Measurements from ENCODE around the gene PDX1. TPM values are rescaled to one million over a fixed set of nuclear protein-coding genes. Genes with fewer than 3 reads are reported as not detected.

PDX1 gene
- total and polyA plus RNA-seq, 2 of the 13 experiments (the other 11 are each of a cell fraction or from before 2014, with no cell fraction given): 0.07 TPM; not detected in 1

DNA sequence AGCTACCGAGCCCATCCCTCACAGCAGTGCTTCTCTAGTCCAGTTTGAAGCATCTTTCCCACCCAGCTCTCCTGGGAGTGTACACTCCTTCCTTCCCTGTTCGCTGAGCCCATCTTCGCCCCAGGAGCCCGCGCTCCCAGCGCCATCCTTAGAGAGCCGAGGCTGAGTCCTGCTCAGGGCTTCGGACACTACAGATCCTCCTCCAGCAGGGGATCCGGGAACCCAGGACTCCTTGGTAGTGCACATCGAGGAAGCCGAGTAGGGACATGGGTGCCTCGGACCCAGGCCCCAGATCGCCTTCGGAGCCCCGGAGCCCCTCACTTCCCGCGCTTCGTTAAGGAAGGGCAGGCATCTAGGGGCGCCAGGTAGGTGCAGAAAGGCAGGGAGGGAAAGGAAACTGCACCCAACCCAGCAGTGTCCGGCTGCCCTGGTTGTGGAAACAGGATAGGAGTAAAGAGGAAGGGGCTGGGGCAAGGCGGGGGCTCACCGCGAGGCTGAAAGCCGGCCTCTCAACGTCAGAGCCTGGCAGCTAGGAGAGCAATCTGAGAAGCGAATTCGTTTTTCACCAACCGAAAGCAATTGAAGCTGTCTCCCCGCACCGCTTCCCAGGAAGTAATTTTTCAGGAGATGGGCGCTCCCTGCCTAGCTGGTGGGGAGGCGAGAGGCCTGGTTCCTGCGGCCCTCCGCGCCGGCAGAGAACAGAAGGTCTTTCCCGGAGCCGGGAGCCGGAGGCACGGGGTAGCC lies 1.0 kb downstream of the PDX1 start:
- intact Hi-C loops (cut with micrococcal nuclease; ENCODE audit: unreplicated experiment): loop anchor here (2.0 kb wide), 1 partner anchor 40 kb away; no protein-coding TSS in a partner anchor
- peak overlapping the region; percentile 35 to 68 (median 45) for H3K4me3 ChIP-seq (replicated peaks in 1 of 3; ENCODE audit: insufficient read depth in 1 of 3, low read depth in 2 of 3, low read length in 3 of 3)
- CTCF ChIA-PET (ENCODE audit: low intra/inter-chr PET ratio, low total read pairs): no interaction called here
- TF ChIP-seq, protein P1, sequence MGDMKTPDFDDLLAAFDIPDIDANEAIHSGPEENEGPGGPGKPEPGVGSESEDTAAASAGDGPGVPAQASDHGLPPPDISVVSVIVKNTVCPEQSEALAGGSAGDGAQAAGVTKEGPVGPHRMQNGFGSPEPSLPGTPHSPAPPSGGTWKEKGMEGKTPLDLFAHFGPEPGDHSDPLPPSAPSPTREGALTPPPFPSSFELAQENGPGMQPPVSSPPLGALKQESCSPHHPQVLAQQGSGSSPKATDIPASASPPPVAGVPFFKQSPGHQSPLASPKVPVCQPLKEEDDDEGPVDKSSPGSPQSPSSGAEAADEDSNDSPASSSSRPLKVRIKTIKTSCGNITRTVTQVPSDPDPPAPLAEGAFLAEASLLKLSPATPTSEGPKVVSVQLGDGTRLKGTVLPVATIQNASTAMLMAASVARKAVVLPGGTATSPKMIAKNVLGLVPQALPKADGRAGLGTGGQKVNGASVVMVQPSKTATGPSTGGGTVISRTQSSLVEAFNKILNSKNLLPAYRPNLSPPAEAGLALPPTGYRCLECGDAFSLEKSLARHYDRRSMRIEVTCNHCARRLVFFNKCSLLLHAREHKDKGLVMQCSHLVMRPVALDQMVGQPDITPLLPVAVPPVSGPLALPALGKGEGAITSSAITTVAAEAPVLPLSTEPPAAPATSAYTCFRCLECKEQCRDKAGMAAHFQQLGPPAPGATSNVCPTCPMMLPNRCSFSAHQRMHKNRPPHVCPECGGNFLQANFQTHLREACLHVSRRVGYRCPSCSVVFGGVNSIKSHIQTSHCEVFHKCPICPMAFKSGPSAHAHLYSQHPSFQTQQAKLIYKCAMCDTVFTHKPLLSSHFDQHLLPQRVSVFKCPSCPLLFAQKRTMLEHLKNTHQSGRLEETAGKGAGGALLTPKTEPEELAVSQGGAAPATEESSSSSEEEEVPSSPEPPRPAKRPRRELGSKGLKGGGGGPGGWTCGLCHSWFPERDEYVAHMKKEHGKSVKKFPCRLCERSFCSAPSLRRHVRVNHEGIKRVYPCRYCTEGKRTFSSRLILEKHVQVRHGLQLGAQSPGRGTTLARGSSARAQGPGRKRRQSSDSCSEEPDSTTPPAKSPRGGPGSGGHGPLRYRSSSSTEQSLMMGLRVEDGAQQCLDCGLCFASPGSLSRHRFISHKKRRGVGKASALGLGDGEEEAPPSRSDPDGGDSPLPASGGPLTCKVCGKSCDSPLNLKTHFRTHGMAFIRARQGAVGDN (CRISPR knock-in tag; IDR thresholded peaks at IDR 0.05): peak; percentile 38; the same call in 1 of the 2 replicates
- TF ChIP-seq, protein P2, sequence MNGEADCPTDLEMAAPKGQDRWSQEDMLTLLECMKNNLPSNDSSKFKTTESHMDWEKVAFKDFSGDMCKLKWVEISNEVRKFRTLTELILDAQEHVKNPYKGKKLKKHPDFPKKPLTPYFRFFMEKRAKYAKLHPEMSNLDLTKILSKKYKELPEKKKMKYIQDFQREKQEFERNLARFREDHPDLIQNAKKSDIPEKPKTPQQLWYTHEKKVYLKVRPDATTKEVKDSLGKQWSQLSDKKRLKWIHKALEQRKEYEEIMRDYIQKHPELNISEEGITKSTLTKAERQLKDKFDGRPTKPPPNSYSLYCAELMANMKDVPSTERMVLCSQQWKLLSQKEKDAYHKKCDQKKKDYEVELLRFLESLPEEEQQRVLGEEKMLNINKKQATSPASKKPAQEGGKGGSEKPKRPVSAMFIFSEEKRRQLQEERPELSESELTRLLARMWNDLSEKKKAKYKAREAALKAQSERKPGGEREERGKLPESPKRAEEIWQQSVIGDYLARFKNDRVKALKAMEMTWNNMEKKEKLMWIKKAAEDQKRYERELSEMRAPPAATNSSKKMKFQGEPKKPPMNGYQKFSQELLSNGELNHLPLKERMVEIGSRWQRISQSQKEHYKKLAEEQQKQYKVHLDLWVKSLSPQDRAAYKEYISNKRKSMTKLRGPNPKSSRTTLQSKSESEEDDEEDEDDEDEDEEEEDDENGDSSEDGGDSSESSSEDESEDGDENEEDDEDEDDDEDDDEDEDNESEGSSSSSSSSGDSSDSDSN (CRISPR knock-in tag; IDR thresholded peaks at IDR 0.05): peak; percentile 28; the same call in 1 of the 2 replicates
- TF ChIP-seq PHF8 (CRISPR knock-in tag; IDR thresholded peaks at IDR 0.05) (peak; percentile 24; the same call in 1 of the 2 replicates), ZFY (CRISPR knock-in tag; IDR thresholded peaks at IDR 0.05) (peak; percentile 27; the same call in 1 of the 2 replicates), ELF3 (CRISPR knock-in tag; IDR thresholded peaks at IDR 0.05) (no peak), ZNF10 (CRISPR knock-in tag; IDR thresholded peaks at IDR 0.05; ENCODE audit: borderline replicate concordance, low read depth) (no peak), JUNB (CRISPR knock-in tag; IDR thresholded peaks at IDR 0.05; ENCODE audit: borderline replicate concordance) (no peak), RBAK (CRISPR knock-in tag; IDR thresholded peaks at IDR 0.05) (no peak), ZNF777 (CRISPR knock-in tag; IDR thresholded peaks at IDR 0.05) (peak; percentile 27; the same call in 1 of the 2 replicates), ZNF501 (CRISPR knock-in tag; IDR thresholded peaks at IDR 0.05) (peak; percentile 12; the same call in 1 of the 2 replicates), MATR3 (CRISPR knock-in tag; IDR thresholded peaks at IDR 0.05) (no peak)
- TF ChIP-seq, protein P3, sequence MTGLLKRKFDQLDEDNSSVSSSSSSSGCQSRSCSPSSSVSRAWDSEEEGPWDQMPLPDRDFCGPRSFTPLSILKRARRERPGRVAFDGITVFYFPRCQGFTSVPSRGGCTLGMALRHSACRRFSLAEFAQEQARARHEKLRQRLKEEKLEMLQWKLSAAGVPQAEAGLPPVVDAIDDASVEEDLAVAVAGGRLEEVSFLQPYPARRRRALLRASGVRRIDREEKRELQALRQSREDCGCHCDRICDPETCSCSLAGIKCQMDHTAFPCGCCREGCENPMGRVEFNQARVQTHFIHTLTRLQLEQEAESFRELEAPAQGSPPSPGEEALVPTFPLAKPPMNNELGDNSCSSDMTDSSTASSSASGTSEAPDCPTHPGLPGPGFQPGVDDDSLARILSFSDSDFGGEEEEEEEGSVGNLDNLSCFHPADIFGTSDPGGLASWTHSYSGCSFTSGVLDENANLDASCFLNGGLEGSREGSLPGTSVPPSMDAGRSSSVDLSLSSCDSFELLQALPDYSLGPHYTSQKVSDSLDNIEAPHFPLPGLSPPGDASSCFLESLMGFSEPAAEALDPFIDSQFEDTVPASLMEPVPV (CRISPR knock-in tag; IDR thresholded peaks at IDR 0.05): no peak
- TF ChIP-seq, protein P4, sequence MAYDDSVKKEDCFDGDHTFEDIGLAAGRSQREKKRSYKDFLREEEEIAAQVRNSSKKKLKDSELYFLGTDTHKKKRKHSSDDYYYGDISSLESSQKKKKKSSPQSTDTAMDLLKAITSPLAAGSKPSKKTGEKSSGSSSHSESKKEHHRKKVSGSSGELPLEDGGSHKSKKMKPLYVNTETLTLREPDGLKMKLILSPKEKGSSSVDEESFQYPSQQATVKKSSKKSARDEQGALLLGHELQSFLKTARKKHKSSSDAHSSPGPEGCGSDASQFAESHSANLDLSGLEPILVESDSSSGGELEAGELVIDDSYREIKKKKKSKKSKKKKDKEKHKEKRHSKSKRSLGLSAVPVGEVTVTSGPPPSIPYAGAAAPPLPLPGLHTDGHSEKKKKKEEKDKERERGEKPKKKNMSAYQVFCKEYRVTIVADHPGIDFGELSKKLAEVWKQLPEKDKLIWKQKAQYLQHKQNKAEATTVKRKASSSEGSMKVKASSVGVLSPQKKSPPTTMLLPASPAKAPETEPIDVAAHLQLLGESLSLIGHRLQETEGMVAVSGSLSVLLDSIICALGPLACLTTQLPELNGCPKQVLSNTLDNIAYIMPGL (CRISPR knock-in tag; IDR thresholded peaks at IDR 0.05; ENCODE audit: borderline replicate concordance in 1 of 2, low read depth in 1 of 2): 0 out of 4 replicates have a peak, but pooled peaks of 1 of the 2 experiments have one; percentile 31

More for the DNA sequence above, 1.0 kb downstream of the PDX1 start:
- peaks cover 35% of the 10 kb centered on the region for H3K4me1 ChIP-seq (ENCODE audit: insufficient read depth, low read length)
- no peak overlapping the region for H2AFZ ChIP-seq (ENCODE audit: low read length)
- ATAC-seq: peak; percentile 68
- in situ Hi-C loops (cut with HindIII; ENCODE audit: extremely low pct_ligation_motif_present, low pct_unique_long_range_greater_than_20kb): no loop called here
- DNase-seq (ENCODE audit: low spot score): no peak
- H3K4me2 ChIP-seq (ENCODE audit: low read depth, low read length): peak overlapping the region; percentile 77
- WGBS (ENCODE audit: low lambda C conversion rate): under 1% methylated on average over 24 of the region's 40 CpGs
- no peak overlapping the region for H3K9ac ChIP-seq (ENCODE audit: insufficient read depth, low read depth, low read length)
- H3K79me2 ChIP-seq (ENCODE audit: insufficient read depth, low read length): no peaks in the 10 kb centered on the region
- BruUV-seq (replicated peaks): no TSS peak
- H3K27ac ChIP-seq (ENCODE audit: extremely low read length, insufficient read depth, low read length): no peak overlapping the region
- H3K9me3 ChIP-seq (ENCODE audit: low read length): no peaks in the 10 kb centered on the region
- H3K27me3 ChIP-seq (ENCODE audit: control insufficient read depth in 1 of 2, insufficient read depth in 2 of 2, low read length in 2 of 2): peaks cover 8 to 53% of the 10 kb centered on the region in 2 experiments
- FAIRE-seq: no peak
- no peaks in the 10 kb centered on the region for H4K20me1 ChIP-seq (ENCODE audit: insufficient read depth, low read length)
- no peaks in the 10 kb centered on the region for H3K36me3 ChIP-seq (replicated peaks in 1 of 2; ENCODE audit: control insufficient read depth in 1 of 2, insufficient read depth in 2 of 2, low read length in 2 of 2)
- POLR2A ChIA-PET: no interaction called here
